NCI-H446 (cell line): ENCODE data around the gene NACC2.

Experiments used
- DNase-seq, 2 experiments: peaks; one replicate each; lab custom pipeline; 2025; lab: John Stamatoyannopoulos, UW

The NACC2 gene

GRCh38 chr9:136129176-136129575, 34.1 kb upstream of the NACC2 start:
- no peak for DNase-seq

GRCh38 chr9:136128436-136128835, 33.3 kb upstream of the NACC2 start:
- no peak for DNase-seq

- DNase-seq: no peak
Measured at GRCh38 chr9:136127313-136127712, 32.2 kb upstream of the NACC2 start.

GRCh38 chr9:136124976-136125692, 30.0 kb upstream of the NACC2 start:
- DNase-seq: no peak

- DNase-seq: peak in 1 of 2 experiments; percentile 27
Measured at GRCh38 chr9:136122425-136123383, 27.6 kb upstream of the NACC2 start.

GRCh38 chr9:136121801-136122200, 26.7 kb upstream of the NACC2 start:
- DNase-seq: no peak

GRCh38 chr9:136120438-136120844, 25.4 kb upstream of the NACC2 start:
- DNase-seq: no peak

- DNase-seq: no peak
Measured at GRCh38 chr9:136119883-136120393, 24.8 kb upstream of the NACC2 start.

- no peak for DNase-seq
Measured at GRCh38 chr9:136119061-136119882, 24.2 kb upstream of the NACC2 start.

GRCh38 chr9:136118320-136119060, 23.4 kb upstream of the NACC2 start, which contains the start of gene TMEM250:
TMEM250 (minus strand) TSS chr9:136118875; CDS start chr9:136116900, 1,975 bp downstream.
- peak; percentile 68 to 94 for DNase-seq

GRCh38 chr9:136117916-136118319, 22.8 kb upstream of the NACC2 start:
- DNase-seq: no peak

GRCh38 chr9:136117291-136117915, 22.3 kb upstream of the NACC2 start:
- no peak for DNase-seq

- DNase-seq: no peak
Measured at GRCh38 chr9:136116360-136117098, 21.4 kb upstream of the NACC2 start.

GRCh38 chr9:136115641-136116359, 20.7 kb upstream of the NACC2 start:
- no peak for DNase-seq

- DNase-seq: no peak
Measured at GRCh38 chr9:136115206-136115605, 20.1 kb upstream of the NACC2 start.

- DNase-seq: no peak
Measured at GRCh38 chr9:136114610-136115009, 19.5 kb upstream of the NACC2 start.

- no peak for DNase-seq
Measured at GRCh38 chr9:136112541-136112940, 17.5 kb upstream of the NACC2 start.

- DNase-seq: no peak
Measured at GRCh38 chr9:136111910-136112309, 16.8 kb upstream of the NACC2 start.

- DNase-seq: no peak
Measured at GRCh38 chr9:136111190-136111589, 16.1 kb upstream of the NACC2 start.
